Measurements from ENCODE around the gene RRAD. TPM values are rescaled to one million over a fixed set of nuclear protein-coding genes. Genes with fewer than 3 reads are reported as not detected.

Gene RRAD
- total and polyA plus RNA-seq, 2 donors (not counting 3 experiments of a cell fraction or from before 2014, with no cell fraction given): 0.22 to 0.48 TPM

GRCh38 chr16:66871840-66872239, 53.5 kb downstream of the RRAD start:
- no peaks in the 10 kb centered on the region for H3K9me3 ChIP-seq (replicated peaks; ENCODE audit: control insufficient read depth, insufficient read depth, low read length)
- H3K4me2 ChIP-seq (ENCODE audit: insufficient read depth, low read length): no peak overlapping the region
- no peaks in the 10 kb centered on the region for H3K9me1 ChIP-seq (replicated peaks; ENCODE audit: control insufficient read depth, extremely low read depth, insufficient read depth, low read length)
- no peak overlapping the region for H3K4me3 ChIP-seq (replicated peaks in 1 of 3; ENCODE audit: insufficient read depth in 1 of 3, low read depth in 1 of 3, low read length in 3 of 3)
- CTCF ChIA-PET: interaction anchor here (1.3 to 3.7 kb wide), 9 partner anchors 15 to 463 kb away, joined by 3 to 69 read pairs (median 4); partner anchors contain the start of genes CMTM2 and NAE1
- intact Hi-C loops (cut with micrococcal nuclease) (no loop called here), dilution Hi-C loops (cut with MboI; ENCODE audit: extremely low pct_ligation_motif_present, low sequenced_read_pairs) (no loop called here)
- peaks cover 0 to 2% of the 10 kb centered on the region in 2 experiments for H3K27me3 ChIP-seq (ENCODE audit: control insufficient read depth in 2 of 2, insufficient read depth in 2 of 2, low read length in 2 of 2)
- TF ChIP-seq, protein P1, sequence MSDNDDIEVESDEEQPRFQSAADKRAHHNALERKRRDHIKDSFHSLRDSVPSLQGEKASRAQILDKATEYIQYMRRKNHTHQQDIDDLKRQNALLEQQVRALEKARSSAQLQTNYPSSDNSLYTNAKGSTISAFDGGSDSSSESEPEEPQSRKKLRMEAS (IDR thresholded peaks at IDR 0.05; ENCODE audit: insufficient read depth, insufficient read length): no peak
- TF ChIP-seq POLR2AphosphoS5 (IDR thresholded peaks at IDR 0.05; ENCODE audit: insufficient read depth, low read depth, low read length) (no peak), POLR2A (IDR thresholded peaks at IDR 0.05; ENCODE audit: low read depth, low read length) (no peak), MYC (IDR thresholded peaks at IDR 0.05; ENCODE audit: low read depth, low read length) (no peak)
- BruUV-seq (replicated peaks): no TSS peak
- H3K27ac ChIP-seq (ENCODE audit: insufficient read depth, low read depth, low read length): no peak overlapping the region
- peaks cover 12% of the 10 kb centered on the region for H3K4me1 ChIP-seq (ENCODE audit: control insufficient read depth, extremely low read depth, insufficient read depth, low read length)
- H3K79me2 ChIP-seq (ENCODE audit: control insufficient read depth, insufficient read depth, low read length): no peaks in the 10 kb centered on the region
- no peak overlapping the region for H3K9ac ChIP-seq (replicated peaks; ENCODE audit: extremely low read depth, insufficient read depth, low read length)
- POLR2A ChIA-PET: no interaction called here
- H4K20me1 ChIP-seq (replicated peaks; ENCODE audit: control insufficient read depth, extremely low read depth, insufficient read depth, low read length): no peaks in the 10 kb centered on the region
- no peak for FAIRE-seq
- no peak overlapping the region for H2AFZ ChIP-seq (ENCODE audit: low read depth, low read length)
- no peak for DNase-seq (ENCODE audit: low read depth, low spot score)
- H3K36me3 ChIP-seq (ENCODE audit: control insufficient read depth in 2 of 2, extremely low read depth in 1 of 2, insufficient read depth in 2 of 2, low read length in 2 of 2): no peaks in the 10 kb centered on the region

Other genes starting within 250 kb of the RRAD start
- 8.5 and 9.0 TPM in 2 replicates for gene CMTM4, start 228.8 kb downstream of the RRAD start, total RNA-seq
- gene CMTM4, start 228.8 kb downstream of the RRAD start, polyA plus RNA-seq: 7.1 and 10.7 TPM in 2 replicates
- 156 and 159 TPM in 2 replicates for gene DYNC1LI2, start 173.9 kb downstream of the RRAD start, total RNA-seq
- 51.2 and 110 TPM in 2 replicates for gene DYNC1LI2, start 173.9 kb downstream of the RRAD start, polyA plus RNA-seq
- gene TERB1, start 124.0 kb downstream of the RRAD start, total RNA-seq: not detected in 2 replicates
- gene TERB1, start 124.0 kb downstream of the RRAD start, polyA plus RNA-seq: not detected in 2 replicates
- 64.3 and 67.6 TPM in 2 replicates for gene NAE1, start 94.6 kb downstream of the RRAD start, total RNA-seq
- gene NAE1, start 94.6 kb downstream of the RRAD start, polyA plus RNA-seq: 18.2 and 23.6 TPM in 2 replicates
- gene CA7, start 81.1 kb downstream of the RRAD start, total RNA-seq: not detected in 2 replicates
- not detected in 2 replicates for gene CA7, start 81.1 kb downstream of the RRAD start, polyA plus RNA-seq
- gene PDP2, start 45.0 kb downstream of the RRAD start, total RNA-seq: 9.3 and 9.5 TPM in 2 replicates
- gene PDP2, start 45.0 kb downstream of the RRAD start, polyA plus RNA-seq: 4.1 and 4.4 TPM in 2 replicates
- gene CDH16, start 6.7 kb downstream of the RRAD start, total RNA-seq: not detected in 2 replicates
- gene CDH16, start 6.7 kb downstream of the RRAD start, polyA plus RNA-seq: not detected in 2 replicates
- gene CIAO2B, start 8.9 kb upstream of the RRAD start, total RNA-seq: 78.7 and 85.2 TPM in 2 replicates
- 314 and 423 TPM in 2 replicates for gene CIAO2B, start 8.9 kb upstream of the RRAD start, polyA plus RNA-seq
- gene CES2, start 10.0 kb upstream of the RRAD start, total RNA-seq: 24.5 and 28.8 TPM in 2 replicates
- 19.1 and 19.6 TPM in 2 replicates for gene CES2, start 10.0 kb upstream of the RRAD start, polyA plus RNA-seq
- gene CES3, start 35.7 kb upstream of the RRAD start, total RNA-seq: not detected in 2 replicates
- gene CES3, start 35.7 kb upstream of the RRAD start, polyA plus RNA-seq: 0.10 and 0.13 TPM in 2 replicates
- gene CES4A, start 63.1 kb upstream of the RRAD start, total RNA-seq: 3.9 and 5.4 TPM in 2 replicates
- gene CES4A, start 63.1 kb upstream of the RRAD start, polyA plus RNA-seq: 13.3 and 16.4 TPM in 2 replicates
- gene CBFB, start 103.6 kb upstream of the RRAD start, total RNA-seq: 103 and 113 TPM in 2 replicates
- 22.0 and 27.8 TPM in 2 replicates for gene CBFB, start 103.6 kb upstream of the RRAD start, polyA plus RNA-seq
- gene PHAF1, start 184.4 kb upstream of the RRAD start, total RNA-seq: 16.1 and 18.5 TPM in 2 replicates
- 21.1 and 21.9 TPM in 2 replicates for gene PHAF1, start 184.4 kb upstream of the RRAD start, polyA plus RNA-seq
- 1.6 and 4.0 TPM in 2 replicates for gene B3GNT9, start 225.5 kb upstream of the RRAD start, total RNA-seq
- 6.4 and 6.8 TPM in 2 replicates for gene B3GNT9, start 225.5 kb upstream of the RRAD start, polyA plus RNA-seq
- gene TRADD, start 234.4 kb upstream of the RRAD start, total RNA-seq: 15.2 and 17.4 TPM in 2 replicates
- 22.6 and 23.3 TPM in 2 replicates for gene TRADD, start 234.4 kb upstream of the RRAD start, polyA plus RNA-seq
- 5.4 and 7.0 TPM in 2 replicates for gene FBXL8, start 234.4 kb upstream of the RRAD start, total RNA-seq
- 7.4 and 12.8 TPM in 2 replicates for gene FBXL8, start 234.4 kb upstream of the RRAD start, polyA plus RNA-seq
- 4.7 and 5.5 TPM in 2 replicates for gene HSF4, start 239.2 kb upstream of the RRAD start, total RNA-seq
- gene HSF4, start 239.2 kb upstream of the RRAD start, polyA plus RNA-seq: 4.8 and 7.9 TPM in 2 replicates
- 14.4 and 19.4 TPM in 2 replicates for gene NOL3, start 245.0 kb upstream of the RRAD start, total RNA-seq
- gene NOL3, start 245.0 kb upstream of the RRAD start, polyA plus RNA-seq: 16.0 and 19.2 TPM in 2 replicates